Measurements from ENCODE around the gene PPP1R14D.
A peak's percentile ranks its signal among the peaks of the same experiment; 100 is the strongest.

PPP1R14D gene

GRCh38 chr15:40872791-40873693, 44.5 kb upstream of the PPP1R14D start:
- H3K27ac ChIP-seq (ENCODE audit: extremely low read depth, low read depth, low read length), result no peak overlapping the region; the same call in 1 of the 2 replicates
- TF ChIP-seq ZNF510 (tag by site-specific recombination; IDR thresholded peaks at IDR 0.05; ENCODE audit: insufficient replicate concordance), result no peak
- TF ChIP-seq, protein P1, sequence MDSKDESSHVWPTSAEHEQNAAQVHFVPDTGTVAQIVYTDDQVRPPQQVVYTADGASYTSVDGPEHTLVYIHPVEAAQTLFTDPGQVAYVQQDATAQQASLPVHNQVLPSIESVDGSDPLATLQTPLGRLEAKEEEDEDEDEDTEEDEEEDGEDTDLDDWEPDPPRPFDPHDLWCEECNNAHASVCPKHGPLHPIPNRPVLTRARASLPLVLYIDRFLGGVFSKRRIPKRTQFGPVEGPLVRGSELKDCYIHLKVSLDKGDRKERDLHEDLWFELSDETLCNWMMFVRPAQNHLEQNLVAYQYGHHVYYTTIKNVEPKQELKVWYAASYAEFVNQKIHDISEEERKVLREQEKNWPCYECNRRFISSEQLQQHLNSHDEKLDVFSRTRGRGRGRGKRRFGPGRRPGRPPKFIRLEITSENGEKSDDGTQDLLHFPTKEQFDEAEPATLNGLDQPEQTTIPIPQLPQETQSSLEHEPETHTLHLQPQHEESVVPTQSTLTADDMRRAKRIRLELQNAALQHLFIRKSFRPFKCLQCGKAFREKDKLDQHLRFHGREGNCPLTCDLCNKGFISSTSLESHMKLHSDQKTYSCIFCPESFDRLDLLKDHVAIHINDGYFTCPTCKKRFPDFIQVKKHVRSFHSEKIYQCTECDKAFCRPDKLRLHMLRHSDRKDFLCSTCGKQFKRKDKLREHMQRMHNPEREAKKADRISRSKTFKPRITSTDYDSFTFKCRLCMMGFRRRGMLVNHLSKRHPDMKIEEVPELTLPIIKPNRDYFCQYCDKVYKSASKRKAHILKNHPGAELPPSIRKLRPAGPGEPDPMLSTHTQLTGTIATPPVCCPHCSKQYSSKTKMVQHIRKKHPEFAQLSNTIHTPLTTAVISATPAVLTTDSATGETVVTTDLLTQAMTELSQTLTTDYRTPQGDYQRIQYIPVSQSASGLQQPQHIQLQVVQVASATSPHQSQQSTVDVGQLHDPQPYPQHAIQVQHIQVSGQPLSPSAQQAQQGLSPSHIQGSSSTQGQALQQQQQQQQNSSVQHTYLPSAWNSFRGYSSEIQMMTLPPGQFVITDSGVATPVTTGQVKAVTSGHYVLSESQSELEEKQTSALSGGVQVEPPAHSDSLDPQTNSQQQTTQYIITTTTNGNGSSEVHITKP (tag by site-specific recombination; IDR thresholded peaks at IDR 0.05), result peak; percentile 42; the same call in 1 of the 2 replicates
- H3K4me3 ChIP-seq (ENCODE audit: low read depth, low read length), result peak overlapping the region; percentile 67
- 0 out of 2 replicates have a peak, but pooled peaks cover 2% of the 10 kb centered on the region for H3K4me1 ChIP-seq (ENCODE audit: control insufficient read depth, insufficient read depth, low read length)
- POLR2A ChIA-PET, result interaction anchor here (0.6 to 5.6 kb wide), 16 partner anchors 12 to 285 kb away, joined by 3 to 49 read pairs (median 5); partner anchors contain the start of genes CHAC1, DLL4, RAD51 and SPINT1
- H3K36me3 ChIP-seq (ENCODE audit: control insufficient read depth in 2 of 2, insufficient read depth in 1 of 2, low read length in 2 of 2), result no peaks in the 10 kb centered on the region
- no peaks in the 10 kb centered on the region for H3K9me3 ChIP-seq (ENCODE audit: control insufficient read depth, insufficient read depth, low read depth, low read length)
- CTCF ChIA-PET, result interaction anchor here (0.5 to 2.6 kb wide), 8 partner anchors 12 to 461 kb away, joined by 3 to 17 read pairs (median 6); partner anchors contain the start of genes SPINT1 and VPS18

DNA sequence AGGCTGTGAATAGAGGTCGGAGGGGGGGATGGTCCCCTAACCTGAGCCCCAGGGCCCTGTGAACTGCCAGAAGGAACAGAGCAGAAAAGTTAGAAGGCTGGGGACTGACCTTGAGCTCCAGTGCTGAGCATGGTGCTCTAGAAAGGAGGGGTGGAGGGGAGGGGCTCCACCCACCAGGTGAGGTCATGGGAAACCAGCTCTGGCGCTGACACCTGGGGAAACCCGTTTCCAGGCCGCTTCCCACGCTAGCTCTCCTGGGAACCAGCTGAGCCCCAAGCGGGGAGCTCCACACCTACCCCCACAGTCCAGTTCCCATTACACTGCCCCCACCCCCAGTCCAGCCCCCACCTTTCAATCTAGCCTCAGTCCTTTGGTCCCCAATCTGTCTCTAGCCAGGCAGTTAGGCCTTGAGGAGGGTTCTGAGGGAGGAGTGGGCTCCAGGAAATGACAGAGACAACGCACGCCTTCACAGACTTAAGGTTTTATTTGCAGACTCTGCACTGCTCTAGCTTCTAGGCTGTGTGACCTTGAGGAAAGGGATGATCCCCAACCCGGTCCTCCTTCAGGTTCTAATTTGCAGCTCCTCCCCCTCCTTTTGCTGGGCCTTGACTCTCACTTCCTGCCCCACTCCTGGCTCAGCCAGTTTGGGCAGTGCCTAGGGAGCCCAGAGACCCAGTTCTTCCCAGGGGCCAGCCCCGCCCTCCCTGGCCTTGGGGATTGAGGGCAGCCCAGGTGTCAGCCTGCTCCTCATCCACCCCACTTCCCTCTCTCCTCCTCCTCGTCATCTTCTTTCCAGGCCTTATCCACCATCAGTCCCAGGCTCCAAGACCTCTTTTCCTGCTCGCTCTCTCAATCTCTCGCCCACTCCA, 43.5 kb upstream of the PPP1R14D start:
- H3K36me3 ChIP-seq (ENCODE audit: control insufficient read depth in 2 of 2, insufficient read depth in 1 of 2, low read length in 2 of 2), result no peaks in the 10 kb centered on the region
- POLR2A ChIA-PET, result interaction anchor here (2.2 to 5.6 kb wide), 2 partner anchors 11 to 14 kb away, joined by 8 to 49 read pairs; no protein-coding TSS in a partner anchor
- CTCF ChIA-PET, result interaction anchor here (0.6 to 3.0 kb wide), 5 partner anchors 19 to 32 kb away, joined by 3 to 13 read pairs (median 3); partner anchors contain the start of gene SPINT1
- no peaks in the 10 kb centered on the region for H3K9me3 ChIP-seq (ENCODE audit: control insufficient read depth, insufficient read depth, low read depth, low read length)
- no peak overlapping the region for H3K27ac ChIP-seq (ENCODE audit: extremely low read depth, low read depth, low read length)
- TF ChIP-seq ZBTB48 (tag by site-specific recombination; IDR thresholded peaks at IDR 0.05) (0 out of 2 replicates have a peak, but pooled peaks have one; percentile 28), GLIS2 (tag by site-specific recombination; IDR thresholded peaks at IDR 0.05) (no peak), KLF1 (tag by site-specific recombination; IDR thresholded peaks at IDR 0.05) (peak; percentile 21; the same call in 1 of the 2 replicates), ZNF366 (tag by site-specific recombination; conservative IDR thresholded peaks at IDR 0.05) (0 out of 2 replicates have a peak, but pooled peaks have one; percentile 34), ZNF558 (tag by site-specific recombination; IDR thresholded peaks at IDR 0.05) (no peak), SCRT1 (tag by site-specific recombination; IDR thresholded peaks at IDR 0.05; ENCODE audit: borderline replicate concordance) (no peak), ZNF324 (tag by site-specific recombination; IDR thresholded peaks at IDR 0.05) (no peak), SP2 (tag by site-specific recombination; IDR thresholded peaks at IDR 0.05) (peak; percentile 38), ZNF585B (tag by site-specific recombination; IDR thresholded peaks at IDR 0.05) (no peak), EGR2 (tag by site-specific recombination; IDR thresholded peaks at IDR 0.05; ENCODE audit: low read depth) (peak; percentile 64), ZBTB17 (tag by site-specific recombination; IDR thresholded peaks at IDR 0.05) (peak; percentile 50), ZNF416 (tag by site-specific recombination; IDR thresholded peaks at IDR 0.05) (no peak), ZFHX2 (tag by site-specific recombination; conservative IDR thresholded peaks at IDR 0.05) (peak; percentile 58), MZF1 (tag by site-specific recombination; IDR thresholded peaks at IDR 0.05; ENCODE audit: borderline replicate concordance) (no peak)
- H3K4me3 ChIP-seq (ENCODE audit: low read depth, low read length), result no peak overlapping the region
- H3K4me1 ChIP-seq (ENCODE audit: control insufficient read depth, insufficient read depth, low read length), result 0 out of 2 replicates have a peak, but pooled peaks cover 2% of the 10 kb centered on the region

All from HEK293 (cell line).